GM03348 (cell line): ENCODE results near the gene SPACA7.

ENCODE experiments used
- DNase-seq: peaks from one replicate; pipeline ENCODE4 v3.0.0; 2012; ENCODE audit warnings: low spot score

The SPACA7 gene

DNA sequence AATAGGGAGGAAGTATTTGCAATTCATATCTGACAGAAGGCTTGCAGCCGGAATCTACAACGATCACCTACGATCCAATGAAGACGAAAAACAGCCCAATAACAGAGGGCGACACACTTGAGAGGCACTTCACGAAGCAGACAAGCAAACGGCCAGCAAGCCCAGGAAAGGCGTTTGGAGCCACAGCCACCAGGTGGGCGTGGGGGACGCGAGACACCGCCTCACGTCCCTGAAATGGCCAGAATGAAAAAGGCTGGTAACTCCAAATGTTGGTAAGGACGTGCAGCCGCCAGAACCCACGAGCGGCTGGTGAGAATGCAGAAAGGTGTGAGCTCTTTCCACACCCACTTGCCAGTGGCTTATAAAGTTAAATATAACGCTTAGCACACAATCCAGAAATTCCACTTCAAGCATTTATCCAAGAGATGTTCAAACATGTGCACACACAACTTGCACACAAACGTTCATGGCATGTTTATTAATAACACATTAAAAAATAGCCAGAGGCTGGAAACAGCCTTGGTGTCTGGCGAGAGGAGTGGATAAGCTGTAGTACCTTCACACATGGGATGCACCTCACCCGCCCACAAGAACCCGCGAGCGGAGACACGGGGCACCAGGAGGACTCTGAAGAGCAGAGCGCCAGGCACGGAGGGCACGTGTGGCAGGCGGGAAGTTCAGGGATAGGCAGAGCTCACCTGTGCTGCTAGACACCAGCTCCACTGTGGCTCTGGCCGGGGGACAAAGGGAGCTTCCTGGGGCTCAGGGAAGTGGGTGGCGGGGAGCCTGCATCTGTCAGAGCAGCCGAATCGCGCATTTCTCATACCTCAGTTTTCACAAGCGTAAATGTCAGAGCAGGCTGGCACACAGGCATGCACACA lies 89.3 kb downstream of the SPACA7 start:
- DNase-seq, result no peak

DNA sequence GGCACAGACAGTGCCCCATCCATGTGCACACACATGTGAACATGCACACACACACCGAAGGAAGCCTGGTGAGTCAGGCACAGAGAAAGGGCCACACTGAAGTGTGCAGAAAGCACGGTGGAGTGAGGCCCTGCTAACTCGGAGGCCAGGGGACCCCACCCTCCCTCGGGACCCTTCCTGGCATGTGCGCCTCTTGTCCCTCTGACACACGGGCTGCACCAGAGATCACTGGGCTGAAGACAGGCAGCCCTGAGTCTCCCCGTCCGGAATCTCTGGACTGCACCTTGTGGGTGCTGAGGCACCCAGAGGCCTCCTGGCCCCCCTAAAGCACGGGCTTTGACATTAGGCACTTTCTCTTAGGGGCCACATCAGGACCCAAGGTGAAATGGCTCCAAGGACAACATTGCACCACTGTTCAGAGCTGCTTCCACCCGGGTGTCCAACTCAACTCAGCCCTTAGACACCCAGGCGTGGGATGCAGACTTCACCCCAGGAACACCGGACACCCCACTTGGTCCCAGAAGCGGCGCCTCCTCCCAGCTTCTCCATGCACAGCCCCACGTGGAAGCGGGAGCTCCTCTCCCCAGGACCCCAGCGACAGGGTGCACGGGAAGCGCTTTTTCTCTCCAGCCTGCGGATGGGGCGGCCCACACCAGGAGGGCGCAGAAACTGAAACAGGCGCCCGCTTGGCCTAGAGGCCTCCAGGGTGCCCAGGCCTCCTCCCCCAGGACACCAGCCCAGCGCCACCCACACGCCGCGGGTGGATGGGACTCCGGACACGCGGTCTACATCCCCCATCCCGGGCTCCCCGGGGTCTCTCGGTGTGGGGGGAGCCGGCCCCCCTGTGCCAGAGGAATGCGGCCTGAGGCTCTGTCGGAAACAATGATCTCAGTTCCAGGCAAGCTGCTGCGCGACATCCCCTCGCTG lies 90.2 kb downstream of the SPACA7 start:
- DNase-seq, result no peak

GRCh38 chr13:112467236-112467635 lies 91.1 kb downstream of the SPACA7 start:
- no peak for DNase-seq

GRCh38 chr13:112468069-112468468 lies 91.9 kb downstream of the SPACA7 start:
- DNase-seq, result no peak

GRCh38 chr13:112469071-112469745 lies 93.1 kb downstream of the SPACA7 start:
- DNase-seq, result no peak

GRCh38 chr13:112473818-112474217 lies 97.7 kb downstream of the SPACA7 start:
- DNase-seq, result no peak

DNA sequence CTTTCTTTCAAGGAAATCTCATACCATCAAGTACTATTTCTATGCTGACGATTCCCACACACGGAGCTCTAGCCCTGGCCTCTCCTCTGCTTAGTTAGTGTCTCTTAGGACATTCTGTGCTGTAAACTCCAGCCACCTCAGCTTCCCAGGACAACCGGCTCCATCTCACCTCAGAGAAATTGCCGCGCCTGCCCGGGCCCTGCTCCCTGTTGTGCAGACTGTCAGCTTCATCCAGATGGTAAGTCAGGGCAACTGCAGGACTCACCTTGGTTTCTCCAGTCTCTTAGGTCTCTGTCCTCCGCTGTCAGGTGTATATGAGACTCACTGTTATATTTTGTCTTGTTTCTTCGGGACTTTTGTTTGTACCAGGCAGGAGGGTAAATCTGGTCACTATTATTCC lies 98.7 kb downstream of the SPACA7 start:
- no peak for DNase-seq

GRCh38 chr13:112475889-112476288 lies 99.7 kb downstream of the SPACA7 start:
- DNase-seq, result no peak

DNA sequence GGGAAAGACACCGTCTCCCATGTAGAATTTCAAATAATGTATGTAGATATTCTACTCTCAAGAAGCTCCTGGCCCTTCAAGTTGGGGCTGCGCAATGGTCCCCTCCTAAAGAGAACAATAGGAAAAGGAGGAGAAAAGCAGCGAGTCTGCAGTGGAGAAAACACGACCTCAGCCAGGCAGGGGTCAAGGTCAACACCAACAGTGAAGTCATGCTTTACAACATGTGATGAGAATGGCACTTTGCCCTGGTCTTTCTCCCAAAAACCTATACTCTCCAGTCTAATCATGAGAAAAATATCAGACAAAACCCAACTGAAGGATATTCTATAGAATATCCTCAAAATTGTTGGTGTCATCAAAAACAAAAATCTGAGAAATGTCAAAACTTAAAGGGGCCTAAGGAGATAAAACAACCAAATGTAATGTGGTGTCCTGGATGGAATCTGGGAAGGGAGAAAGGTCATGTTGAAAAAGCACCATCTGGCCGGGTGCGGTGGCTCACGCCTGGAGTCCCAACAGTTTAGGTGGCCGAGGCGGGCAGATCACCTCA lies 101.0 kb downstream of the SPACA7 start:
- DNase-seq, result no peak

DNA sequence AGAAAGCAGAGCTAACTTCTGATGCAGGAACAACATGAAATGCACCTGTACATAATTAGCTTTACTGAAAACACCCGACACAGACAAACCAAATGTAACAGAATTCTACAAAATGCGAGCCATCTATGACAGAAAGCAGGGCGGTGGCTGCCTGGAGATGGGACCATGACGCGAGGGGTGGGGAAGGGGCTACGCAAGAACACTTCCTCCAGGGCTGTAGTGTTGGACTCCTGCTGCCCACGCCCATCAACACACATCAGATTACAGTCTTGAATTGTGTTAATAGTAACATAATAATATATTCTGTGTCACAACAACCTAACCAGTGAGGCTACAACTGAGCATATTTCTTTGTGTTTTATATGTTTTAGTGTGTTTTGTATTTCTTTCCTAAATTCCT lies 103.2 kb downstream of the SPACA7 start:
- no peak for DNase-seq

DNA sequence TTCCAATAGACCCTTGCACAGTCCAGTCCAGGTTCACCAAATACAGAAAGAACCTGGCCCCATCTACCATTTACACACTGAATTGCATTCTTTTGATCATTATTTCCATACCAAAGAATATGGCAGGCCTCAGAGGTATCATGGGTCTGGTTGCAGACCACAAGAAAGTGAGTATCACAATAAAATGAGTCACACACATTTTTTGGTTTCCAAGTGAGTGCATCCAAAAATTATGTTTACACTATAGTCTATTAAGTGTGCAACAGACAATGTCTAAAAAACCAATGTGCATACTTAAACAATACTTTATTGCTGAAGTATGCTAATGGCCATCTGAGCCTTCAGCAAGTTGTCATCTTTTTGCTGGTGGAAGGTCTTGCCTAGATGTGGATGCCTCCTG lies 105.3 kb downstream of the SPACA7 start:
- no peak for DNase-seq

DNA sequence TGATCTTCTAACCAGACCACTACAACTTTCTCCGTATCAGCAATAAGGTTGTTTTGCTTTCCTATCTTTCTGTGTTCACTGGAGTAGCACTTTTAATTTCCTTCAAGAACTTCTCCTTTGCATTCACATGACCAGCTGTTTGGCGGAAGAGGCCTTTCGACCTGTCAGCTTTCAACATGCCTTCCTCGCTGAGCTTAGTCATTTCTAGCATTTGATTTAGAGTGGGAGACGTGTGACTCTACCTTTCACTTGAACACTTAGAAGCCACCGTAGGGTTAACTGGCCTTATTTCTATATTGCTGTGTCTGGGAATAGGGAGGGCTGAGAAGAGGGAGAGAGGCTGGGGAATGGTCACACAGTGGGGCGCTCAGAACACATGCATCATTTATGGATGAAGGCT lies 107.1 kb downstream of the SPACA7 start:
- DNase-seq, result no peak
